ENCODE results near the gene FAM181B. TPM values are rescaled to one million over a fixed set of nuclear protein-coding genes. Genes with fewer than 3 reads are reported as not detected.

Gene FAM181B
- polyA plus RNA-seq (2012; ENCODE audit: insufficient read length, low read depth), result not detected

DNA sequence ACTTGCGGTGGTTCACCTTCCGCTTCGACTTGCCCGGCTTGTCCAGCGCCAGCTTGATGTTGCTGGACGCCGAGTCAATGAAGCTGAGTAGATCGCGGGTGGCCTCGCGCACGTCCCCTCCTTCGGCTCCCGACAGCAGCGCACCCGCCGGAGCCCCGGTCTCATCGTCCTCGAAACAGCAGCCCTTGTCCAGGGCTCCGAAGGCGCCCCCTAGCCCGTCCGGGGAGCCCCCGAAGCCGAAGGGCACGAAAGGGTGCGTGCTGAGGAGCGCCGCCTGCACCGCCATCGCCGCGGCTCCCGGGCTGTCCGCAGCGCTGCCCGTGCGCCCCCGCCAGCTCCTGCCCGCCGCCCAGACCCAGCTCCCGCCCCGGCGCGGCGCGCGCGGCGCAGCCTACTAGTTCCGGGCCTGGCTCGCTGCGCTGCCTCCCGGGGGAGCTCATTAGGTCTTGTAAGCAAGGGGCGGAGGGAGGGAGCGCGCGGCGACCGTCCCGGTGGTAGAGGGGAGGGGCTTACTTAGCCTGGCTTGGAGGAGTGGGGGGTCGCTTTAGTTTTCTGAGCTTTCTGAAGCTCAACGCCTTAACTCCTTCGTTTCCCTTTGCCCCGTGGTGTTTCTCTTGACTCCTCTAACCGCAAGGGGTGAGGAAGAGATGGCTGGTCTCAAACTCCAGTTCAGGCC lies at the start of gene FAM181B:
Gene FAM181B (minus strand): TSS at position 421 of the 676 bp plus-strand sequence. CDS start 135 bp downstream, at position 286.
- TF ChIP-seq POLR2AphosphoS5 (IDR thresholded peaks at IDR 0.05; ENCODE audit: low read depth, low read length), result no peak
- TF ChIP-seq TAF1 (IDR thresholded peaks at IDR 0.05; ENCODE audit: borderline replicate concordance, insufficient read depth, low read length), result no peak
- no peak for TF ChIP-seq REST (IDR thresholded peaks at IDR 0.05; ENCODE audit: insufficient read depth in 1 of 2, low read depth in 2 of 2, low read length in 2 of 2)
- TF ChIP-seq FOXP2 (optimal IDR thresholded peaks at IDR 0.05; ENCODE audit: borderline replicate concordance, extremely low read depth, extremely low read length, insufficient read depth), result no peak
- no peak for TF ChIP-seq SIN3A (IDR thresholded peaks at IDR 0.05; ENCODE audit: borderline replicate concordance, insufficient read depth, low read length)

DNA sequence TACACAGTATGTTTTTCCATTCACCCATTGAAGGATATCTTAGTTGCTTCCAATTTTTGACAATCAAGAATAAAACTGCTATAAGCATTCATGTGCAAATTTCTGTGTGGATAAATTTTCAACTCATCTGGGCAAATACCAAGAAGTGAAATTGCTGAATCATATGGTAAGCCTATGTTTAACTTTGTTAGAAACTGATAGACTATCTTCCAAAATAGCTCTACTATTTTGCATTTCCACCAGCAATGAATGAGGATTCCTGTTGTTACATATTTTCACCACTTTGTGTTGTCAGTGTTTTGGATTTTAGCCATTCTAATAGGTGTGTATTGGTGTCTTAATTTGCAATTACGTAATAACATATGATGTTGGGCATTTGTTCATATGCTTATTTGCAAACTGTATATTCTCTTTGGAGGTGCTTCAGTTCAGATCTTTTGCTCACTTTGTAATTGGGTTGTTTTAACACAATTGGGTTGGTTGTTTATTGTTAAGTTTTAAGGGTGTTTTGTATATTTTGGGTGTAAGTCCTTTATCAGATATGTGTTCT lies 49.2 kb upstream of the FAM181B start:
- TF ChIP-seq FOXP2 (optimal IDR thresholded peaks at IDR 0.05; ENCODE audit: borderline replicate concordance, extremely low read depth, extremely low read length, insufficient read depth) (no peak), TAF1 (IDR thresholded peaks at IDR 0.05; ENCODE audit: borderline replicate concordance, insufficient read depth, low read length) (no peak), REST (IDR thresholded peaks at IDR 0.05; ENCODE audit: insufficient read depth in 1 of 2, low read depth in 2 of 2, low read length in 2 of 2) (no peak), SIN3A (IDR thresholded peaks at IDR 0.05; ENCODE audit: borderline replicate concordance, insufficient read depth, low read length) (no peak), POLR2AphosphoS5 (IDR thresholded peaks at IDR 0.05; ENCODE audit: low read depth, low read length) (no peak)

DNA sequence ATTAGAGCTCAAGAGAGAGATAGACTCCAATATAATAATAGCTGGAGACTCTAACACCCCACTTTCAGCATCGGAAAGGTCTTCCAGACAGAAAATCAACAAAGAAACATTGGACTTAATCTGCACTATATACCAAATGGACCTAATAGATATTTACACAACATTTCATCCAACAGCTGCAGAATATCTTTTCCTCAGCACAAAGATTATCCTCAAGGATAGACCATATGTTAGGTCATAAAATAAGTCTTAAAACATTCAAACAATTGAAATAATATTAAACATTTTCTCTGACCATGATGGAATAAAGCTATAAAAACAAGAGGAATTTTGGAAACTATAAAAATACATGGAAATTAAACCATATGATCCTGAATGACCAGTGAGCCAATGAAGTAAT lies 45.1 kb upstream of the FAM181B start:
- no peak for TF ChIP-seq FOXP2 (optimal IDR thresholded peaks at IDR 0.05; ENCODE audit: borderline replicate concordance, extremely low read depth, extremely low read length, insufficient read depth)
- TF ChIP-seq TAF1 (IDR thresholded peaks at IDR 0.05; ENCODE audit: borderline replicate concordance, insufficient read depth, low read length), result no peak
- TF ChIP-seq REST (IDR thresholded peaks at IDR 0.05; ENCODE audit: insufficient read depth in 1 of 2, low read depth in 2 of 2, low read length in 2 of 2), result no peak
- TF ChIP-seq SIN3A (IDR thresholded peaks at IDR 0.05; ENCODE audit: borderline replicate concordance, insufficient read depth, low read length), result no peak
- TF ChIP-seq POLR2AphosphoS5 (IDR thresholded peaks at IDR 0.05; ENCODE audit: low read depth, low read length), result no peak

- no peak for TF ChIP-seq TAF1 (IDR thresholded peaks at IDR 0.05; ENCODE audit: borderline replicate concordance, insufficient read depth, low read length)
- no peak for TF ChIP-seq REST (IDR thresholded peaks at IDR 0.05; ENCODE audit: insufficient read depth in 1 of 2, low read depth in 2 of 2, low read length in 2 of 2)
- no peak for TF ChIP-seq POLR2AphosphoS5 (IDR thresholded peaks at IDR 0.05; ENCODE audit: low read depth, low read length)
- TF ChIP-seq SIN3A (IDR thresholded peaks at IDR 0.05; ENCODE audit: borderline replicate concordance, insufficient read depth, low read length), result no peak
- TF ChIP-seq FOXP2 (optimal IDR thresholded peaks at IDR 0.05; ENCODE audit: borderline replicate concordance, extremely low read depth, extremely low read length, insufficient read depth), result no peak
These were observed 42.7 kb upstream of the FAM181B start for GRCh38 chr11:82776377-82776776.
